NOMO-1 (cell line): Measurements from ENCODE around the gene TRIM28.
A peak's percentile ranks its signal among the peaks of the same experiment; 100 is the strongest.
"Not testable (repeated sequence)": the region's sequence is repeated elsewhere in the genome, so short reads cannot be mapped to it uniquely, and the experiment has no call there.

Source experiments
- DNase-seq, 2 experiments: peaks; one replicate each; lab custom pipeline; 2025; ENCODE audit not compliant: unreplicated experiment in 2 of 2; lab: John Stamatoyannopoulos, UW

The TRIM28 gene

DNA sequence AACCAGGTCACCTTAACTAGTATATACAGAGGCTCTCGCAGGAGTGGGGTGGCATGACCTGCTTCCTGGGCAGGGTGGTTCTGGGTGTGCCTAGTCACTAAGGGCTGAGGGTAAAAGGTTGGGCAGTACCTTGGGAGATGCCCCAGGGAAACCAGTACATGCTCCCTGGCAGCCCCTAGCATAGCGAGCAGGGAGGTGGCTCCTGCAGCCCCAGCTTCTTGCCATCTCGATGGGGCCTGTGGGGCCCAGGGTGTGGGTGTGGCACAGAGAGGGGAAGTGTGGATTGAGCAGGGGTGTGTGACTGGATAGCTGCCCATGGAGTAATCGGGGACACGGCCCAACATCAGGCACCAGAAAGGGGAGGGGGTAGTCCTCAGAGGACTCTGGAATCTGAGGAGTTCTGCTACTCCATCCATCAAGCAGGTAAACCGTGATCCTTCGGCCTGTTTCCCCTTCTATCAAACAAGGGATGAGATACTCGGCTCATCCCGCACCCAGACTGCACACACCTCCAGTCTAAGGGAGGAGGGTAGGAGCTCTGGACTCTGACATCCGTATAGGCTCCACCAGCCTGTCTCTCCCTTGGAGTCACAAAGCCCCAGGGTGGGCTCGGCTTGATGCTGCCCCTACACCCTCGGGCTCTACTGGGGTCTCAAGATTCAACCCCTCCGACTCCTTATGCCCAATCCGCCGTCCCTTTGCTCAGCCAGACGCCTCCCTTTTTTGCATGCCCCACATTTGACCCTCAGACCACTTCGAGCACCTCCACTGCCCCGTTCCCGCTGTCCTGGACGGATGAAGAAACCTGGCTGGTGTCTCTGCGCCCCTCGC lies 25.4 kb upstream of the TRIM28 start:
- peak; percentile 56 to 76 for DNase-seq

DNA sequence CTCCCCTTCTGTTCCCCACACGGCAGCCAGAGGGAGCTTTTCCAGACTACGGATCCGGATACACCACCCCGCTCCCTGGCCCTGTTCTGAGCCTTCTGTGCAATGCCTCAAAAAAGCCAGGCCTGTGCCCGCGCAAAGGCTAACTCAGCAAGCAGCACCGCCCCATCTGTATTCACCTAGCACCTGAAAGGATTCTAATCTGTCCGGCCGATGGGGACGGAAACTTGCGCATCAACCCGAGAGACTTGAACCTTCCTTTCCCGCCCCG lies 24.8 kb upstream of the TRIM28 start:
- peak; percentile 70 to 82 for DNase-seq

DNA sequence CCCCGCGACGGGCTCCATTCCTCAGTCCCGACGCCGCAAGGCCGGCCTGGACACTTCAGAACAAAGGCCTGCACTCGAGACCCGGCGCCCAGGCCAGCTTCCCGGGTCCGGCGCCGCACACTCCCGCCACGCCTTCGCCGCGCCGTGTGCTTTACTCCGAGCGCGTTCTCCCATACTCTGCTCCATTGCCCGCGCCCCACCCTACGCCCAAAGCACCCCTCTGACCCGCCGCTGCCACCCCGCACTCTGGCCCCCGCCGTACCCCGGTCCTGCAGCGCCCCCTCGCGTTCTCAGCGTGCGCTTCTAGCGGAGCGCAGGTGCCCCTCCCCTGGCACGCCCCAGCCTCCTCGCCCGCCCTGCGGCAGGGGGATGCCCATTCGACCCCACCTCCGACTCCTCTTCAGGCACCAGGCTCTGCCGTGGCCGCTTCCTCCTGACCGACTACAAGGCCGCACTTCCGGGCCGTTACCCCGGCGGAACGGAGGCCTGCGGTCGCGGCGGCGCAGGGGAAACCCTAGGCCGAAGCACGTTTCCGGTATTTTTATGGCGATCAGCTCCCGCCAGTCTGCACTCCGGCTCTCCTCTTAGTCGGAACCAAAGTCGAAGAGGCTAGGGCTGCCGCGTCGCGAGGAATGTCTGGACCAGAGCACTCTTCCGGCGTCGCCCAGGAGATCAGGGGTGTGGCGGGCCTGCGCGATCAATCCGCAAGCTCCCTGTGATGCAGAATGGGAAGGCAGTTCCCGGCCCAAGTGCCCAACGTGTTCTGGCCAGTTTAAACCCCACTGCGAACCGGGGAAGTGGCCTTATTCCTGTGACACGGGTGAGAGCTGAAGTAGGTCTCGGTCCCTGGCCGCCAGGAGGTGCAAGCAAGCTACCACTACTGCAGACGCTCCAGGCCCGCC lies 24.3 kb upstream of the TRIM28 start, which contains the start of gene ZBTB45:
TSS of gene ZBTB45 (minus strand) at position 456 of the 902 bp plus-strand sequence. CDS start 2,137 bp downstream, outside the sequence.
- DNase-seq: peak; percentile 91 to 96

DNA sequence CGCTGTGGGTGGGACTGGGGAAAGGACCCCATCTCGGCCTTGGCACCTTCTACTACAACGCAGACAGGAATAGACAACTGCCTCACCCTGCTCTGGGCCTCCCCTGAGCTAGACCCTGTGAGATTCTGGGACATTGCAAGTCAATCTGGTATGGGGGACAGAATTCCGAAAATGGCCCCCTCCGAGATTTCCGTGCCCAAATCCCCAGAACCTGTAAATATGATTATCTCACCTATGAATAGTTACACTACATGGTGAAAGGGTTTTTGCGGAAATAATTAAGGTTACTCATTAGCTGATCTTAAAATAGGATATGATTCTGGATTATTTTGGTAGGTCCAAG lies 23.6 kb upstream of the TRIM28 start:
- no peak for DNase-seq

DNA sequence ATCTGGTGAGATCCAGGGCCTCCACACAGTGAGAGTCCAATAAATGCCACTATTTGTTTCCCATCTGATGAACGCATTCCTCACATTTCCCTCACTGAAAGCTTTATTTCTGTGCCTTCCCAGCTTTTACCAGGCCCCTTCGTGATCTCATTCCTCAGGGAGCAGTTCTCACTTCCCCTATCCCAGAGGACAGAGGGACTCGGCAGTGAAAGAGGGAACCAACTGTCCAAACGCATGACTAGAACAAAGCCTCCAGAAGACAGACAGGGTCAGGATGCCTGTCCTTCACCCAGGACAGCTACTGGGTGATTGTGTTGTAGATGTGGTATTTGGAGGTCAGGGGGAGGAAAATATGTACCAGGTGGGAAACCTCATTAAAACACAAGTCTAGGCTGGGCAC lies 22.2 kb upstream of the TRIM28 start:
- DNase-seq: no peak

DNA sequence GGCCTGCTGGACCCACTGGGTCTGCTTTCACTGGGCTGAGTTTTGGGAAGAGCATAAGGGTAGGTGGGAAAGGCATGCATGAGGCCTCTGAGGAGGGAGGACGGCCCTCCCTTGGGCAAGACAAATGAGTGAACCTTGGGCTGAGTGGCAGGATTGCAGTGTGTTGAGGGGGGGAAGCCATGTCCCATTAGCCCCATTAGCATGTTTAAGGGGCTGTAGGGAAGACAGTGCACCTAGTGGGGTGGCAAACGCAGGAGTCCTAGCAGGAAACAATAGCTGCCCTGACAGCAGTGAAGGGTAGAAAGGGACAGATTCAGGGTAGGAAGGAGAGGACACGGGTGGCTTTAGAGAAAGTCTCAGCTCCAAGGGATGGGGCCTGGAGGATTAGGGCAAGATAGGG lies 21.2 kb upstream of the TRIM28 start:
- DNase-seq: no peak

DNA sequence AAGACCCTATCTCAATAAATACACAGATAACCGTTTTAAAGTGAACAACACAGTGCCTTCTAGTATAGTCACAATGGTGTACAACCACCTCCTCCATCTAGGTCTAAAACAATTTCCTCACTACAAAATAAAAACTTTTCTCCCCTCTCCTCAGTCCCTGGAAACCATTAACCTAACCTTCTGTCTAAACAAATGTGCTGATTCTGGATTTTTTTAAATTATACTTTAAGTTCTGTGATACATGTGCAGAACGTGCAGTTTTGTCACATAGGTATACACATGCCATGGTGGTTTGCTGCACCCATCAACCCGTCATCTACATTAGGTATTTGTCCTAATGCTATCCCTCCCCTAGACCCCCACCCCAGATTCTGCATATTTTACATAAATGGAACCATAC lies 14.5 kb upstream of the TRIM28 start:
- no peak for DNase-seq

DNA sequence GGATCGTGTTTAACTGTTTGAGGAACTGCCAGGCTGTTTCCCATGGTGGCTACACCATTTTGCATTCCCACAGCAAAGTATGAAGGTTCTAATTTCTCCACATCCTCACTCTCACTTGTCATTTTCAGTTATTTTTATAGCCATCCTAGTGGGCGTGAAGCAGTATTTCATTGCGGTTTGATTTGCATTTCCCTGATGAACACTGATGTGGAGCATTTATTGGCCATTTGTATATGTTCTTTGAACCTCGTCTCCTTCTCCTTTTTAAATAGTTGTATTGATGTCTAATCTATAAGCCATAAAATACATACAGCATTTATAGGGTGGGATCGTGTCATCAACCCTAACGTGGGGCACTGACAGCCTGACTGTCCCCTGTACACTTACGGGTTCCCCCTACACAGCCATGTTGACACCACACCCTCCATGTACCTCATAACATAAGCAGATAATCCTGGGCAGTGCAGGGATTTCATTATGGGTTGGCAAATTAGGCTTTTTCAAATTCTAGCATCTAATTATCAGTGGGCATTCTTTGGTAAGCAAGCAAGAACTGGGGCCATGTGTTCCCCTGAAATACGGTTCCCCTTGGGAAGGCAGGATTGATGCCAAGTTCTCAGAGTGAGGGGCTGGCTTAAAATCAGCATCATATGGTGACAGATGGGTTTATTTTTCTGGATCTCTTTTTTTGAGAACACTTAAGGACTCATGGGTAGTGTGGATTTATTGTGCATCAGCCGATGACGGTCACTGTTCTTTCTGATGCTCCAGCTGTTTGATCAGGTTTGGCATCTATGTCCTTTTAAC lies 12.6 kb upstream of the TRIM28 start:
- DNase-seq: no peak

DNA sequence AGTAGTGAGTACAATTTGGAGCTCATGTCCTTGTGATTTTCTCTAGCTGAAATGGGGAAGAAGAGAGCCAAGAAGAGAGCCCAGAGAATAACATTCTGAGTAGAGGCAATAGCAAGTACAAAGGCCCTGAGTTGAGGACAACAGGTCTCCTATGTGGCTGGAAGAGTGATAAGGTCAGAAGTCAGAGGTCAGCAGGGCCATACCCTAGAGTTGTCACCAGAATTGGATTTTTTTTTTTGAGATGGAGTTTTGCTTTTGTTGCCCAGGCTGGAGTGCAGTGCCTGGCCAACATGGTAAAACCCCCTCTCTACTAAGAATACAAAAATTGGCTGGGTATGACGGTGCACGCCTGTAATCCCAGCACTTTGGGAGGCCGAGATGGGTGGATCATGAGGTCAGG lies 8.0 kb upstream of the TRIM28 start:
- no peak for DNase-seq

DNA sequence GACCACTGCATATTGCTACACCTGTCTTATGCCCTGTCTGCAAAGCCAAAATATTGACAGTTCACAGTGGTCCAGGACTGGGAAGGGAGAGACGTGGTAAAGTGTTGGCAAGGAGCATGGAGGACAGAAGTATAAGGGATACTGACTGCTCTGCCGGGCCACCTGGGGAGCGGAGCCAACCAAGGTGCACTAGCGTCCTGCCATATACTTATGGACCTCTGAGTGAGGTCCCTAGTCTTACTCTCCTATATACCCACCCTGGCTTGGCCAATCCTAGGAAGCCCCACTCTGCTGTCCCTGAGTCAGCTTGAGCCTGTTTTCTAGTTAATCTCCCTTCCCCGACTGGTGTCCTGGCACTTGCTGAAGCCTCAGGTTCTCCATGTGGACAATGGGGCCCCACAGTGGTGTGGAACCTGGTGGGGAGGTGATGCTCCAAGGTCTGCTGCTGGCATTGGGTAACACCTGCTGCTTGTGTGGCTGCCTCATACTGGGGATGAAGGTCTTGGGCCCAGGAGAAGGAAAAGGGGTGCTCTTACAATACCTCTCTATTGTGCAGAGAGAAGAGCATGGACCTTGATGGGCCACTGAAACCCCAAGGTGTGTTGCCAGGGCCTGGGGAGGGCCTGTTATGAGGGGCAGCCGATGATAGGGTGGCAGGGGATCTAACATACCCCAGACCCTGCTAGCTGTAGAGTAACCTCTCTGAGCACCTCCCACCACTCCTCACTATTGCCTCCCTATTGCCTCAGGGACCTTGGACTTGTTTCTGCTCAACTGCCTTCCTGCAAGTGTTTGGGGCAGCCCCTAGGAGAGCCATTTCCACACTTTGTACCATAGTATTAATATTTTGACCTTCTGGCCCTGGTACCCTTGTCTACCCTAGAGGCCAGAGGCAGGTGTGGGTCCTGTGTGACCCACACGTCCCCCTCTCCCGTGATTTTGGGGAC lies 6.7 kb upstream of the TRIM28 start:
- DNase-seq: no peak

DNA sequence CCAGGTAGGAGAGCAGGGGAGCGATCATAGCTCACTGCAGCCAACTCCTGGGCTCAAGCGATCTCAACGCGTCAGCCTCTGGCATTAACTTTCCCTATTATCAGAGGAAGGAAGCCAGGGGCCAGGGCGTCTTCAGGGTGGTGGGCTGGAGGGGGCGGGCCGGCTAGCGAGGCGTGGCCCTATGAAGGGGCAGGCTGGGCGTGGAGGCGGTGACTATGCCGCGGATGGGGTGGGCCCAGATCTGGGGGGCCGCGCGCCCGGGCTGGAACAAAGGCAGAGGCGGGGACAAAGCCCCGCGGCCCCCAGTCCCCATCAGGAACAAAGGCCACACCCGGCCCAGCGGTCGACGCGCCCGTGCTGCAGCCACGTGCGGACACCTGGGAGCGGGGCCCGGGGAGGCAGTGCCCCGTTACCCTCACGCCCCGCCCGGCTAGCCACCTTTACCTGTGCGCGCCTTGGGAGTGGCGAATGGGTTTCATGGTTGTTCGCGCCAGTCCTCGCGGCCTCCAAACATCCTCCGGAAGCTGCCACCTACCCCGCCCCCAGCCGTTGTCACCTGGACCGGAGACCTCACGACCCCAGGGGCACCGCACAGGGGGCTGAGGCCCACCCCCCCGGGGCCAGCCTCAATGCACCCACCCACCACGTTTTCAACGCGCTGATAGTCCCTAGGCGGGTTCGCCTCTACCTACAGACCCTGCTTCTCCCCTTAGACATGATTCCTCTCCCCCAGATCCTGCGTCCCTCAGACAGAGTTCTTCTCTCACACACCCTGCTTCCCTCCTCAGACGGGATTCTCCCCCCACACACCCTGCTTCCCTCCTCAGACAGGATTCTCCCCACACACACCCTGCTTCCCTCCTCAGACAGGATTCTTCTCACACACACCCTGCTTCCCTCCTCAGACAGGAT lies 5.4 kb upstream of the TRIM28 start:
- DNase-seq: peak; percentile 57 to 58

DNA sequence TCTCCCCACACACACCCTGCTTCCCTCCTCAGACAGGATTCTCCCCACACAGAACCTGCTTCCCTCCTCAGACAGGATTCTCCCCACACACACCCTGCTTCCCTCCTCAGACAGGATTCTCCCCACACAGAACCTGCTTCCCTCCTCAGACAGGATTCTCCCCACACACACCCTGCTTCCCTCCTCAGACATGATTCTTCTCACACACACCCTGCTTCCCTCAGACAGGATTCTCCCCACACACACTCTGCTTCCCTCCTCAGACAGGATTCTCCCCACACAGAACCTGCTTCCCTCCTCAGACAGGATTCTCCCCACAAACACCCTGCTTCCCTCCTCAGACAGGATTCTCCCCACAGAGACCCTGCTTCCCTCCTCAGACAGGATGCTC lies 4.7 kb upstream of the TRIM28 start:
- not testable (repeated sequence) for DNase-seq

DNA sequence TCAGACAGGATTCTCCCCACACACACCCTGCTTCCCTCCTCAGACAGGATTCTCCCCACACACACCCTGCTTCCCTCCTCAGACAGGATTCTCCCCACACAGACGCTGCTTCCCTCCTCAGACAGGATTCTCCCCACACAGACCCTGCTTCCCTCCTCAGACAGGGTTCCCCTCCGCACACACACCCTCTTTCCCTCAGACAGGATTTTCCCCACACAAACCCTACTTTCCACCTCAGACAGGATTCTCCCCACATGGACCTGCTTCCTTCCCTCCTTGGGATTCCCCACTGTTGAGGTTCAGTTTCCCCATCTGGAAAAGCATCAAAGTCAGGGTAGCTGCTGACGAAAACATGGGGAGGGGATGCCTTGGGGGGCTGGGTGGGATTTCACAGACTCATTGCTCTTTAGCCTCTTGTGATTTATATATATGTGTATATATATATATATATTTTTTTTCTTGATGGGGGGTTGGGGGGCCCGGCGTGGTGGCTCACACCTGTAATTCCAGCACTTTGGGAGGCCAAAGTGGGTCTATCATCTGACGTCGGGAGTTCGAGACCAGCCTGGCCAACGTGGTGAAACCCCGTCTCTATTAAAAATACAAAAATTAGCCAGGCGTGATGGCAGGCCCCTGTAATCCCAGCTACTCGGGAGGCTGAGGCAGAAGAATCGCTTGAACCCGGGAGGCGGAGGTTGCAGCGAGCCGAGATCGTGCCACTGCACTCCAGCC lies 1.1 kb upstream of the TRIM28 start:
- DNase-seq: not testable (repeated sequence)

DNA sequence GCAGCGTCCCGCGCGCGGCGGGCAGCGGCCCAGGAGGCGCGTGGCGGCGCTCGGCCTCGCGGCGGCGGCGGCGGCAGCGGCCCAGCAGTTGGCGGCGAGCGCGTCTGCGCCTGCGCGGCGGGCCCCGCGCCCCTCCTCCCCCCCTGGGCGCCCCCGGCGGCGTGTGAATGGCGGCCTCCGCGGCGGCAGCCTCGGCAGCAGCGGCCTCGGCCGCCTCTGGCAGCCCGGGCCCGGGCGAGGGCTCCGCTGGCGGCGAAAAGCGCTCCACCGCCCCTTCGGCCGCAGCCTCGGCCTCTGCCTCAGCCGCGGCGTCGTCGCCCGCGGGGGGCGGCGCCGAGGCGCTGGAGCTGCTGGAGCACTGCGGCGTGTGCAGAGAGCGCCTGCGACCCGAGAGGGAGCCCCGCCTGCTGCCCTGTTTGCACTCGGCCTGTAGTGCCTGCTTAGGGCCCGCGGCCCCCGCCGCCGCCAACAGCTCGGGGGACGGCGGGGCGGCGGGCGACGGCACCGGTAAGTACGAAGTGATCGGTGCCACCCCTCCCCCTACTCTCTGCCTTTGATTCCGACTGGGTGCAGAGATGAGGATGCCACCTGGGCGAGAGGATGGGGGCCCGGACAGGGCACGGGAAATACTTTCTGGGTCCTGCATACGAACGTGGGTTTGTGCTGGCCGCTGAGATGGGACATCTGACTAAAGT lies 874 bp downstream of the TRIM28 start:
- DNase-seq: no peak

DNA sequence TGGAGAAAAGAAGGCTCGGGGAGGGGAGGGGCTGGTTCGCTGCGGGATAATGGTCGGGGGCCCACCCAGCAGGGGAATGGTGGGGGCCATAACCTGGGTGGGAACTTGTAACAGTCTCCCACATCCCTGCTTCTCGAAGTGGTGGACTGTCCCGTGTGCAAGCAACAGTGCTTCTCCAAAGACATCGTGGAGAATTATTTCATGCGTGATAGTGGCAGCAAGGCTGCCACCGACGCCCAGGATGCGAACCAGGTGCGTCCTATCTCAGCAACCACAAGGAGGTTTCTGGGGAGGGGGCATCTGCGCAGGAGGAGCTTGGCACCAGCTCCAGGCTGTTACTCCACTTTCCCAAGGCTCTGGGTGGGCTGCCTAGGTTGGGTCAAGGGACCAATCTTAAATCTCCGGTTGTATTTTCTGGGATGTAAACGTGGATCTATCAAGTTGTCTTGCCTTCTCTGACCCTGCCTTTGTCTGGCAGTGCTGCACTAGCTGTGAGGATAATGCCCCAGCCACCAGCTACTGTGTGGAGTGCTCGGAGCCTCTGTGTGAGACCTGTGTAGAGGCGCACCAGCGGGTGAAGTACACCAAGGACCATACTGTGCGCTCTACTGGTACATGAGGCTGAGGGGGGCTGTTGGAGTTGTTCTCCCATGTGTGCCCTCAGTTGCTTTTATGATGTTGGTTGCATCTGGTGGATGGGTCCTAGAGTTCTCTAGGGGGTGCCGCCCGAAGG lies 1.6 kb downstream of the TRIM28 start:
- no peak for DNase-seq

DNA sequence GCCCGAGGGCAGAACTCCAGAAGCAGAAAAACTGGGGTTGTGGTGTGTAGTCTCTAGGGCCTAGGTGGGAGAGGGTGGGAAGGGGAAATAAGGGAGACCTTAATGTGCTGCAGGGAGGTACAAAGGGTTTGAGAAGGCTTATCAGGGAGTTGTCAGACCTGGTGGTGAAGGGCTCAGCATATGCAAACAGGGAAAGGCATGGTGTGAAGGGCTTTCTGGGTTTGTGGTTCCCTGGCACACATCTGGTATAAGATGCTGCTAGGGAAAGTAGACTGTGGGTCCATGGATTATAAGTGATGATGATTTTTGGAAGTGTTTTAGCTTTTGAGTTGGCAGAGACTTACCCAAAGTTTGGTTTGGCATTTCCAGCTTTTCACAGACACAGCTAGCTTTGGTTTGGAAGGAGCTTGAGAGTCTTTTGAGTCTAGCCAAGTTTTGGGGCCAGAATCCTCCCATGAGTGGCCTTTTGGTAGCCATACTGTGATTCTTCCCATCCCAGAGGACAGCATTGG lies 2.2 kb downstream of the TRIM28 start:
- no peak for DNase-seq
